Measurements from ENCODE around the gene FAM53B. TPM values are rescaled to one million over a fixed set of nuclear protein-coding genes. Genes with fewer than 3 reads are reported as not detected.
A peak's percentile ranks its signal among the peaks of the same experiment; 100 is the strongest.

Gene FAM53B
- total RNA-seq, 1 donor from 2014 or later, result 35.9 TPM

DNA sequence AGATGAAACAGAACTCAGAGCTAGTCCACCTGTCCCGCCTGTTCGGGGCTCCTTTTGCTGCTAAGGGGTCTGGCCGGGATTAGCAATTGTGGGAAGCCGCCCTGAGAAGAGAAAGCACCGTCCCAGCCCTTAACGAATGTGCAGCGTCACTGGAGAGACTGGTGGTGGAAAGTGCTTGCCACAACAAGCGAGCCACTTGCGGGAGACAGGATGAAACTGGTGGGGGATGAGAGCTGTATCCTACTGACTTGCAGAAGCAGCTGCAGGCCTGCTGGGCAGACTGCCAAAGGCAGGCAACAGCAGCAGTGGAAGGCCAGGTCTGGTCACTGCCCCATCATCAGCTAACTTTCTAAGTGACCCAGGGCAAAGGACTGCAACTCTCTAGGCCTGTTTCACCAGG is 95.4 kb downstream of the FAM53B start:
- no peaks in the 10 kb centered on the region for H3K36me3 Mint-ChIP-seq
- H3K4me3 Mint-ChIP-seq, result no peak overlapping the region
- TF ChIP-seq, protein P1, sequence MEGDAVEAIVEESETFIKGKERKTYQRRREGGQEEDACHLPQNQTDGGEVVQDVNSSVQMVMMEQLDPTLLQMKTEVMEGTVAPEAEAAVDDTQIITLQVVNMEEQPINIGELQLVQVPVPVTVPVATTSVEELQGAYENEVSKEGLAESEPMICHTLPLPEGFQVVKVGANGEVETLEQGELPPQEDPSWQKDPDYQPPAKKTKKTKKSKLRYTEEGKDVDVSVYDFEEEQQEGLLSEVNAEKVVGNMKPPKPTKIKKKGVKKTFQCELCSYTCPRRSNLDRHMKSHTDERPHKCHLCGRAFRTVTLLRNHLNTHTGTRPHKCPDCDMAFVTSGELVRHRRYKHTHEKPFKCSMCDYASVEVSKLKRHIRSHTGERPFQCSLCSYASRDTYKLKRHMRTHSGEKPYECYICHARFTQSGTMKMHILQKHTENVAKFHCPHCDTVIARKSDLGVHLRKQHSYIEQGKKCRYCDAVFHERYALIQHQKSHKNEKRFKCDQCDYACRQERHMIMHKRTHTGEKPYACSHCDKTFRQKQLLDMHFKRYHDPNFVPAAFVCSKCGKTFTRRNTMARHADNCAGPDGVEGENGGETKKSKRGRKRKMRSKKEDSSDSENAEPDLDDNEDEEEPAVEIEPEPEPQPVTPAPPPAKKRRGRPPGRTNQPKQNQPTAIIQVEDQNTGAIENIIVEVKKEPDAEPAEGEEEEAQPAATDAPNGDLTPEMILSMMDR (conservative IDR thresholded peaks at IDR 0.05), result no peak
- no peaks in the 10 kb centered on the region for H3K9me3 Mint-ChIP-seq
- DNase-seq (ENCODE audit: extremely low spot score, unreplicated experiment), result no peak
- peaks cover 27% of the 10 kb centered on the region for H3K4me1 Mint-ChIP-seq (ENCODE audit: unreplicated experiment)
- no peaks in the 10 kb centered on the region for H3K27me3 Mint-ChIP-seq
- peak overlapping the region; percentile 69 for H3K27ac Mint-ChIP-seq

DNA sequence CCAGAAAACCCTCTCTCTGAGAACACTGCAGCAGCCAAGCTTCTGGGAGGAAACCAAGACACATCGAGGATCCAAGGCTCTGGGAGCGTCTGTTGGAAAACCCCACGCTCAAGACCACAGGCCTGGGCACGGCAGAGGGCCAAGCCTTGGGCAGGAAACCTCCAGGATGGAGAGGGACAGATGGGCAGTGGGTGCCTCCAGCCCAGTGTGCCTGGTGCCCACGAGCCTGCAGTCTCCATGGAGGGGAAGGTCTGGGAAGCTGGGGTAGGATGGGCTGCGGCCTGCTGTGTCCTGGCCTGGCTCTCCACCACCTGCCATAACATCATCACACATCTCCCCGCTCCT is 96.1 kb downstream of the FAM53B start:
- H3K27ac Mint-ChIP-seq, result no peak overlapping the region
- H3K4me3 Mint-ChIP-seq, result no peak overlapping the region
- no peaks in the 10 kb centered on the region for H3K36me3 Mint-ChIP-seq
- H3K4me1 Mint-ChIP-seq (ENCODE audit: unreplicated experiment), result peaks cover 29% of the 10 kb centered on the region
- no peaks in the 10 kb centered on the region for H3K9me3 Mint-ChIP-seq
- TF ChIP-seq, protein P1 (conservative IDR thresholded peaks at IDR 0.05), result no peak
- H3K27me3 Mint-ChIP-seq, result no peaks in the 10 kb centered on the region
- DNase-seq (ENCODE audit: extremely low spot score, unreplicated experiment), result no peak

DNA sequence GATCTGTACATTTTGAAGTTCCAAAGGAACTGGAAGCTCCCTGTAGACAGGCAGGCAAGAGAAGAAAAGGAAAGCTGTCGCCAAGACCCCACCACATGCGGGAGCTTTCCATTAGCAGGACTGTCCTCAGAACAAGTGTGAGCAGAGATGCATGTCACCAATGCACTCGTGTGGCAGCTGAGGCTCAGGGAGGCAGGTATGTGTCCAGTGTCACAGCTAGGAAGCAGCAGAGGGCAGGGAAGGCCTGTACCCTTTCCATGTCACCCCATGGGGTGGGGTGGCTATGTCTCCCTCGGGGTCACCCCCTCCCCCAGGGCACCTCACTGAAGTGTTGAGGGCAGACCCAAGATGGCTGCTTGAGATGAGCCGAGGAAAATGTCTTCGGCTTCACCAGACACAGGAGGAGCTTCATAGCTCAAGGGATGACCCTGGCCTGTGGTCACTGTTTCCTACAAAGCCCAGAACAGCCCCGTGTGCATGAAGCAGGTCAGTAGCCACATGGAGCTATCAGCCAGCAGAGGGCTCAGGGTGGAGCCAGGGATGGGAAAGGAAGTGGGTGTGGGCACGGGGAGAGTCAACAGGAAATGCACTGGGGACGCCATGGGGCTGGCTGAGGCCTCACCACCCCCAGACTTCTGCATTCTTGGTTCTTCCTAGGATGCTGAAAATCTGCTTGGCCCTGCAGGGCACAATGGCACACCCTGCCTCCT is 96.6 kb downstream of the FAM53B start:
- no peak for DNase-seq (ENCODE audit: extremely low spot score, unreplicated experiment)
- Mint-ChIP-seq H3K9me3 (no peaks in the 10 kb centered on the region), H3K27ac (no peak overlapping the region), H3K36me3 (peaks cover 4% of the 10 kb centered on the region), H3K27me3 (no peaks in the 10 kb centered on the region), H3K4me3 (no peak overlapping the region), H3K4me1 (ENCODE audit: unreplicated experiment) (peaks cover 34% of the 10 kb centered on the region)
- TF ChIP-seq, protein P1 (conservative IDR thresholded peaks at IDR 0.05), result no peak

DNA sequence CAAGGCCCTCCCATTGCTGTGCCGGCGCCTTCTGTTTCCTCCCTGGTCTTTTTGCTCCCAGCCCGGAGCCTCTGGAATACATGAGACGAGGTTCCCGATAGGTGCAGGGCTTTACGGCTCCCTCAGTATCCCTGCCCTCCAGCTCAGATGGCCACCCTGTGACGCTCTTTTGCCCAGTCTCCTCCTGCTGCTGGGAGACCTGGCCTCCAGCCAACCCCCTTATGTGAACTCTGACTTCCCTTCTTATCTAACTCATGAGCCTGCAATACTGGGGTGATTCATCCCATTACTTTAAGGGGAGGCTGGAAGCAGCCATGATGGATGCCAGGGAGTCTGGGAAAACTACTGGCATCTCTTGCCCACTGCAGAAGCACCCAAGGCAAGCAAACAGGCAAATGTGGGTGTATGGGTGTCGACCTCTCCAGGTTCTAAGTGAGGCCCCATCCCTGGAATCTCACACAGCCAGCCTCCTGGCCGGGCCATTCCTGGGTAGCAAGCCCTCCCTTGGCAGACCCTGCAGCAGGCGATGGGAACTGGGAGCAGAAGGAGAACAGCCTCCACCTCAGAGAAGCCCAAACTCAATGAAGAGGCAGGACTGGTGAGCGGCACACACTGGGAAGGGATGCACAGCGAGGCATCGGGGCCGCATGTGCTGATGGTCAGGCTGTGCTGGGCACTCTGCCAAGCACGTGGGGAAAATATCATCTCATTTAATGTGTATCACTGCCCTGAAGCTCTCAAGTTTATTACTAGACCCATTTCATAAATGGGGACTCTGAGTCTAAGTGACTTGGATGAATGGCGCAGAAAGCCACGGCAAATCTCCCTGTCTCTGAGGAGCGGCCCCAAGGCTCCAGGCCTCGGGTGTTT is 97.5 kb downstream of the FAM53B start:
- Mint-ChIP-seq H3K27me3 (no peaks in the 10 kb centered on the region), H3K9me3 (no peaks in the 10 kb centered on the region), H3K27ac (no peak overlapping the region), H3K4me1 (ENCODE audit: unreplicated experiment) (peaks cover 35% of the 10 kb centered on the region), H3K36me3 (peaks cover 5% of the 10 kb centered on the region), H3K4me3 (no peak overlapping the region)
- TF ChIP-seq, protein P1 (conservative IDR thresholded peaks at IDR 0.05), result no peak
- no peak for DNase-seq (ENCODE audit: extremely low spot score, unreplicated experiment)

DNA sequence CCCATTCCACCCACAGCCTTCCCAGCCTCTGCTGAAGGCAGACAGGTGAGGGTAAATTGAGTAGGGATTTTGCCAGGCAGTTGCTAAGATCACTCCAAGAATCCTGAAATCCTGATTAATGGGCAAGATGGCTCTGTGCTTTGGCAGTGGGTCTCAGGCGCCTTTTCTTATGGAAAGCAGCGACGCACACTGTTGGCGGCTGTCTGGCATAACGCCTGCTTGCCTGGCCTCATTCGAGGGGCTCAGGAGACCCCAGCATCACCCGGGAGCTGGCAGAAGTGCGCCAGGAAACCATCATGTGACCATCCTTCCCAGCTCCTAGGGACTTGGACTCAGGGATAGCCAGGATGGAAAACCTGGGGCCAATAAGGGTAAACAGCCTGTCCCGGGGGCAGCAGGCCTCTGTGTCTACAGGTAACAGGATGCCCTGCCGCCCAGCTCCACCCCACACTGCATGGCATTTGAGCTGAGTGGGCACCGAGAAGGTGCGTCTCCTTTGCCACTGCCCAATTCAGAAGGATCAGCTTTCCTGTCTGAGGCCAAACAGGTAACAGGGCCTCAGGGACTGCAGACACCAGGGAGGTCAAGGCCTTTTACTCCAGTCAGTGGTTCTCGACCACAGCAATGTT is 98.6 kb downstream of the FAM53B start:
- Mint-ChIP-seq H3K36me3 (peaks cover 5% of the 10 kb centered on the region), H3K4me3 (no peak overlapping the region), H3K9me3 (no peaks in the 10 kb centered on the region), H3K4me1 (ENCODE audit: unreplicated experiment) (peaks cover 43% of the 10 kb centered on the region), H3K27me3 (no peaks in the 10 kb centered on the region), H3K27ac (no peak overlapping the region)
- no peak for DNase-seq (ENCODE audit: extremely low spot score, unreplicated experiment)
- TF ChIP-seq, protein P1 (conservative IDR thresholded peaks at IDR 0.05), result no peak

All from type B pancreatic cell (in vitro differentiated cells).